ENCODE data around the gene RABEPK.

GRCh38 chr9:125189011-125189360 is 11.4 kb upstream of the RABEPK start:
- TF ChIP-seq EZH2 (IDR thresholded peaks at IDR 0.05; ENCODE audit: insufficient read depth, poor library complexity, severe bottlenecking) (no peak), EZH2phosphoT487 (IDR thresholded peaks at IDR 0.05; ENCODE audit: insufficient read depth, low read depth) (no peak)
